ENCODE data around the gene ANKRD28. TPM values are rescaled to one million over a fixed set of nuclear protein-coding genes. Genes with fewer than 3 reads are reported as not detected.

The ANKRD28 gene
- total RNA-seq, 1 donor from 2014 or later: 45.0 TPM

DNA sequence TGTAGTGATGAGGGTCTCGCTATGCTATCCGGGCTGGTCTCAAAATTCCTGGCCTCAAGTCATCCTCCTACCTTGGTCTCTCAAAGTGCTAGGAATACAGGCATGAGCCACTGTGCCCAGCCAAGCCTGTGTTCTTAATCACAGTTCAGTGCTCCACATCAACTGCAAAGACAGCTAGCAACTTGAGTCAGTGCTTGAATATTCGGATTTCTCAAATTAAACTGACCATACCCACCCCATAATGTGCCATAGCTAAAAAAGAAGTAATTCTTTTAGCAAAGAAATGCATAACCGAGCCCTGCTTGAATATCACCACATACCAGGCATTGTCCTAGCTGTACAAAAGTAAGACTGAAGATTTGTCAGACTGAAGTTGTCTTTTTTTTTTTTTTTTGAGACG, 107.0 kb downstream of the ANKRD28 start:
- Mint-ChIP-seq H3K9me3 (no peaks in the 10 kb centered on the region), H3K4me3 (no peak overlapping the region), H3K27me3 (ENCODE audit: low read depth) (no peaks in the 10 kb centered on the region), H3K36me3 (peaks cover 22% of the 10 kb centered on the region), H3K27ac (no peak overlapping the region), H3K4me1 (peaks cover 20% of the 10 kb centered on the region)
- TF ChIP-seq, protein P1, sequence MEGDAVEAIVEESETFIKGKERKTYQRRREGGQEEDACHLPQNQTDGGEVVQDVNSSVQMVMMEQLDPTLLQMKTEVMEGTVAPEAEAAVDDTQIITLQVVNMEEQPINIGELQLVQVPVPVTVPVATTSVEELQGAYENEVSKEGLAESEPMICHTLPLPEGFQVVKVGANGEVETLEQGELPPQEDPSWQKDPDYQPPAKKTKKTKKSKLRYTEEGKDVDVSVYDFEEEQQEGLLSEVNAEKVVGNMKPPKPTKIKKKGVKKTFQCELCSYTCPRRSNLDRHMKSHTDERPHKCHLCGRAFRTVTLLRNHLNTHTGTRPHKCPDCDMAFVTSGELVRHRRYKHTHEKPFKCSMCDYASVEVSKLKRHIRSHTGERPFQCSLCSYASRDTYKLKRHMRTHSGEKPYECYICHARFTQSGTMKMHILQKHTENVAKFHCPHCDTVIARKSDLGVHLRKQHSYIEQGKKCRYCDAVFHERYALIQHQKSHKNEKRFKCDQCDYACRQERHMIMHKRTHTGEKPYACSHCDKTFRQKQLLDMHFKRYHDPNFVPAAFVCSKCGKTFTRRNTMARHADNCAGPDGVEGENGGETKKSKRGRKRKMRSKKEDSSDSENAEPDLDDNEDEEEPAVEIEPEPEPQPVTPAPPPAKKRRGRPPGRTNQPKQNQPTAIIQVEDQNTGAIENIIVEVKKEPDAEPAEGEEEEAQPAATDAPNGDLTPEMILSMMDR (IDR thresholded peaks at IDR 0.05; ENCODE audit: unreplicated experiment): no peak
- DNase-seq (ENCODE audit: low spot score in 2 of 2, unreplicated experiment in 2 of 2): no peak

DNA sequence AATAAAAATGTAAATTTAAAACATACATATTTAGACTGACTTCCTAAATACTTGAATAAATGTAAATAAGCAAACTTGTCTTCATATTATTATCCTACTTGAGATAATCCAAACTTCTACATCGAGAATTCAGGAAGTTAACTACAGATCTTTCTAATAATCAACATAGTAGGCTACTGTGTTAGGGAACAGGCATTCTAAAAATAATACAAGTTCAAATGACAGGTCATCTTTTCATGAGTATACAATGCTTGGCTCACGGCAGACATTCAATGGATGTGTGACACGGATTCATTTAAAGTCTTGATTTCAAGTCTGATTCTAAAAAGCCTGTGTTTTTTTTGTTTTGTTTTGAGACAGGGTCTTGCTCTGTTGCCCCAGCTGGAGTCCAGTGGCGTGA, 107.5 kb downstream of the ANKRD28 start:
- no peak overlapping the region for H3K4me3 Mint-ChIP-seq
- H3K4me1 Mint-ChIP-seq: peaks cover 20% of the 10 kb centered on the region
- TF ChIP-seq, protein P1 (IDR thresholded peaks at IDR 0.05; ENCODE audit: unreplicated experiment): no peak
- no peaks in the 10 kb centered on the region for H3K27me3 Mint-ChIP-seq (ENCODE audit: low read depth)
- peaks cover 25% of the 10 kb centered on the region for H3K36me3 Mint-ChIP-seq
- H3K27ac Mint-ChIP-seq: no peak overlapping the region
- no peak for DNase-seq (ENCODE audit: low spot score in 2 of 2, unreplicated experiment in 2 of 2)
- no peaks in the 10 kb centered on the region for H3K9me3 Mint-ChIP-seq

DNA sequence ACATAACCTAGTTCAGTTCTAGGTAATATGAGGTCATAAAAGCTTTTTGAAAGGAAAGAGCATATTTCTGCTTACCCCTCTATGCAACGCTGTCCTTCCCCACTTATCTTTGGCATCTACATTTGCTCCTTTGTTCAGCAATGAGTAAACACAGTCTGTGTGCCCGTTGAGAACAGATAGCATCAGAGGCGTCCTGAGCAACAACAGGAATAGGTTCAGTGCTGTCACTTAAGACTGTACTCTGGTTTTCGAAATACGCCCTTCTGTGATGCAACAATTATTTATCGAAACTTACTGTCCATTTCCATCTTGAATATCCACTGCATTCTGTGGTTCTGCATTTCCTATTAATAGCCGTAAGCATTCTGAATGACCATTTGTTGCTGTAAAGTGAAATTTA, 111.9 kb downstream of the ANKRD28 start:
- H3K27ac Mint-ChIP-seq: no peak overlapping the region
- H3K9me3 Mint-ChIP-seq: no peaks in the 10 kb centered on the region
- TF ChIP-seq, protein P1 (IDR thresholded peaks at IDR 0.05; ENCODE audit: unreplicated experiment): no peak
- DNase-seq (ENCODE audit: low spot score in 2 of 2, unreplicated experiment in 2 of 2): no peak
- H3K27me3 Mint-ChIP-seq (ENCODE audit: low read depth): no peaks in the 10 kb centered on the region
- no peak overlapping the region for H3K4me3 Mint-ChIP-seq
- H3K36me3 Mint-ChIP-seq: peaks cover 28% of the 10 kb centered on the region
- H3K4me1 Mint-ChIP-seq: peaks cover 21% of the 10 kb centered on the region

DNA sequence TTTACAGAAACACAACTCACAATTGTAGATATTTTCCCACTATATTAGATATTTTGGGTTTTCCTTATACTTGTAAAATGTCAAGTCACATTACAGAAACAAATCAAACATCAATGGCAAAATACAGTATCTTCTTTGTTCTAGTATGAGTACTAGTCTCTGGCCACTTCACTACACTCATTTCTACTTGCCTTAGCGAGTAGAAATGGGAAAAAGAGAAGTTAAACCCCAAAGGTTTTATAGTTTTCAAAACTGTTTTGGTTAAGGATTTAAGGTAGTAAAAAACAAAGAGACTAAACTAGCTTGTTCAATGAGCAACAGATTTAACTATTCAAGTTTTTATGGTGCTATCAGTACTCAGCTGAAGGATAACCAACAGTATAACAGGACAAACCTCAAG, 114.5 kb downstream of the ANKRD28 start:
- no peaks in the 10 kb centered on the region for H3K9me3 Mint-ChIP-seq

DNA sequence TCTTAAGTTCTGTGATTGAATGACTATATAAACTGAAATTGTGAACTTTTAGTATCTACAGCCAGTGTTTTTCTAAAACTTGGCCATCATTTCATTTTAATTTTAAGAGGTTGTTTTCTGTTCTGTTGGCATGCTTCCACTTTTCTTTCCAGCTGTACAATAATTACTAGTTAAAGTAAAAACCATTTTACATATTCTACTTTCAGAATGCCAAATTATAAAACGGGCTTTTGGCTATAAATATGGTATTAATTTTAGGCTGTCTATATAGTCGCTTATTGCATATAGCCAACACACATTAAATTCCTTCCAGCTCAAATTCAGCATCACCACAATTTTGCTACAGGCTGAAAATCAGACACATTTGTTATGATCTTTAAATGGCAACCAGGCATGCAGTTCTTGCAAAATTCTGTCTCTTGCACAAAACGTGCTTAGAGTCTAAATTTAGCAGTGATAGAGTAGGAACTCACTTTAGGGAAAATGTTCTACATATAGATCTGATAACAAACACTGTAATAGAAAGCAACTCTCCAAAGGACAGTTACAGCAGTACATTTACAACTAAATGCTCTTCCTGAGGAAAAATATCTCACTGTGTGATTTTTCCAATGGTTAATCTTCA, 115.1 kb downstream of the ANKRD28 start:
- TF ChIP-seq, protein P1 (IDR thresholded peaks at IDR 0.05; ENCODE audit: unreplicated experiment): no peak
- no peaks in the 10 kb centered on the region for H3K9me3 Mint-ChIP-seq
- H3K27me3 Mint-ChIP-seq (ENCODE audit: low read depth): no peaks in the 10 kb centered on the region
- H3K4me1 Mint-ChIP-seq: peaks cover 21% of the 10 kb centered on the region
- DNase-seq (ENCODE audit: low spot score in 2 of 2, unreplicated experiment in 2 of 2): no peak
- H3K36me3 Mint-ChIP-seq: peaks cover 22% of the 10 kb centered on the region
- no peak overlapping the region for H3K4me3 Mint-ChIP-seq
- H3K27ac Mint-ChIP-seq: peak overlapping the region; percentile 83

More for the DNA sequence above, 114.5 kb downstream of the ANKRD28 start:
- Mint-ChIP-seq H3K27ac (peak overlapping the region; percentile 83), H3K36me3 (peaks cover 19% of the 10 kb centered on the region), H3K4me1 (peaks cover 21% of the 10 kb centered on the region), H3K27me3 (ENCODE audit: low read depth) (no peaks in the 10 kb centered on the region), H3K4me3 (no peak overlapping the region)
- no peak for DNase-seq (ENCODE audit: low spot score in 2 of 2, unreplicated experiment in 2 of 2)
- TF ChIP-seq, protein P1 (IDR thresholded peaks at IDR 0.05; ENCODE audit: unreplicated experiment): no peak
